ENCODE results near the gene LTO1.

- TF ChIP-seq EZH2 (IDR thresholded peaks at IDR 0.05; ENCODE audit: borderline replicate concordance, low read length), result no peak
- TF ChIP-seq CTCF (conservative IDR thresholded peaks at IDR 0.05 in 1 of 2, IDR thresholded peaks at IDR 0.05 in 1 of 2; ENCODE audit: extremely low read depth in 1 of 2, insufficient read depth in 1 of 2, low read depth in 1 of 2, low read length in 2 of 2), result no peak
Observed at GRCh38 chr11:69643646-69644045, 31.5 kb downstream of the LTO1 start.

Data from mammary epithelial cell (primary cell).